WI38 (cell line): ENCODE results near the gene LRBA.
"Not testable (repeated sequence)": the region's sequence is repeated elsewhere in the genome, so short reads cannot be mapped to it uniquely, and the experiment has no call there.

Experiments used
- H3K4me3 ChIP-seq: 2 replicates; pipeline ENCODE4 v1.5.1; 2011; ENCODE audit warnings: low read depth, mild to moderate bottlenecking, control low read depth, low read length
- CTCF ChIP-seq: IDR thresholded peaks from 2 replicates; pipeline ENCODE4 v1.5.1; 2012; ENCODE audit warnings: low read depth, mild to moderate bottlenecking, control low read depth, low read length

The LRBA gene

GRCh38 chr4:151014521-151015458 lies at the start of gene LRBA:
TSS of gene LRBA (minus strand) at chr4:151015284. CDS start at chr4:151014642, 642 bp downstream.
- TF ChIP-seq CTCF, result no peak
- peak within 1 kb of the TSS; percentile 88 for H3K4me3 ChIP-seq

- H3K4me3 ChIP-seq, result not testable (repeated sequence)
Measured at GRCh38 chr4:151063143-151063542, 48.1 kb upstream of the LRBA start.

GRCh38 chr4:151055539-151055938 lies 40.5 kb upstream of the LRBA start:
- no peak overlapping the region for H3K4me3 ChIP-seq
- TF ChIP-seq CTCF, result no peak

GRCh38 chr4:151052785-151053184 lies 37.7 kb upstream of the LRBA start:
- TF ChIP-seq CTCF, result no peak

GRCh38 chr4:151049430-151049884 lies 34.4 kb upstream of the LRBA start:
- TF ChIP-seq CTCF, result no peak
- no peak overlapping the region for H3K4me3 ChIP-seq

More at GRCh38 chr4:151052785-151053184, 37.7 kb upstream of the LRBA start:
- H3K4me3 ChIP-seq, result no peak overlapping the region

- no peak for TF ChIP-seq CTCF
- H3K4me3 ChIP-seq, result no peak overlapping the region
Measured at GRCh38 chr4:151048913-151049312, 33.8 kb upstream of the LRBA start.

GRCh38 chr4:151046609-151047008 lies 31.5 kb upstream of the LRBA start:
- no peak overlapping the region for H3K4me3 ChIP-seq
- no peak for TF ChIP-seq CTCF
